ENCODE results near the gene GNAT2.
A peak's percentile ranks its signal among the peaks of the same experiment; 100 is the strongest.

Gene GNAT2

DNA sequence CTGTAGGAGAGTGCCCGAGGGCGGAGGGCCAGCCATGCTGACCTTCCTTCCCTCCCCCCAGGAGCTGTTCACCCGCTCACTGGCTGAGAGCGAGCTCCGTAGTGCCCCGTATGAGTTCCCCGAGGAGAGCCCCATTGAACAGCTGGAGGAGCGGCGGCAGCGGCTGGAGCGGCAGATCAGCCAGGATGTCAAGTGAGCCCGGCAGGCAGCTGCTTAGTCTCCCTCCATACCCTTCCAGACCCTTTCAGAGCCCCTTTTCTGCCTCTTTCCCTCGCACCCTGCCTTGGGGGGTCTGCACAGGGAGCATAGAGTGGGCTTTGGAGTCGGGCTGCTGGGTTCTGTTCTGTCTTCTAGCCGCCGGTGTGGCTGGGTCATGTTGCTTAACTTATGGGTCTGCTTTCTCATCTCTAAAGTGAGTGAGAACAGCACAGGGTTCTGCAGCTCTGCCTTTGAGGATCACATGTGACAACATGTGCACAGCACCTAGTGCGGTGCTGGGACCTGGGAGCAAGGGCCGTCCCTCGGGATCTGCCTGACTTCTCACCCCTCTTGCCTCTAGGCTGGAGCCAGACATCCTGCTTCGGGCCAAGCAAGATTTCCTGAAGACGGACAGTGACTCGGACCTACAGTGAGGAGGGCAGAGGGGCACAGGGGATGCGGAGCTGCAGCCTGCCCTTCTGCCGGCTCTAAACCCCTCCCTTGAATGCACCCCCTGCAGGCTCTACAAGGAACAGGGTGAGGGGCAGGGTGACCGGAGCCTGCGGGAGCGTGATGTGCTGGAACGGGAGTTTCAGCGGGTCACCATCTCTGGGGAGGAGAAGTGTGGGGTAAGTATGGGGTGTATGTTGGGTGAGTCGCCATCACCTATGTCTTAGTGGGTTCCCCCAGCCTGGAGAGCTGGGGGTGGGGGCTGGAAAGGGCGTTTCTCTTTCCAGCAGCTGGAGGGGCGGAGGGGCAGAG lies 6.5 kb upstream of the GNAT2 start:
- Histone ChIP-seq H3K36me3 (ENCODE audit: insufficient read depth, insufficient read length, low read length) (peaks cover 75% of the 10 kb centered on the region), H3K9ac (ENCODE audit: insufficient read length, low read depth) (no peak overlapping the region), H3K27me3 (ENCODE audit: insufficient read depth, insufficient read length) (no peaks in the 10 kb centered on the region), H3K9me3 (ENCODE audit: insufficient read depth, low read length) (no peaks in the 10 kb centered on the region), H3K4me3 (ENCODE audit: insufficient read length, low read depth) (no peak overlapping the region), H3K4me1 (ENCODE audit: insufficient read depth, insufficient read length) (peaks cover 39% of the 10 kb centered on the region)
- no peak for DNase-seq (ENCODE audit: low read depth, low spot score)
- TF ChIP-seq ZNF274 (IDR thresholded peaks at IDR 0.05; ENCODE audit: low read depth, low read length): no peak
- TF ChIP-seq SUZ12 (IDR thresholded peaks at IDR 0.05; ENCODE audit: extremely low read depth, insufficient read depth, insufficient read length): no peak
- no peak for TF ChIP-seq YY1 (IDR thresholded peaks at IDR 0.05; ENCODE audit: insufficient read depth, insufficient read length)

DNA sequence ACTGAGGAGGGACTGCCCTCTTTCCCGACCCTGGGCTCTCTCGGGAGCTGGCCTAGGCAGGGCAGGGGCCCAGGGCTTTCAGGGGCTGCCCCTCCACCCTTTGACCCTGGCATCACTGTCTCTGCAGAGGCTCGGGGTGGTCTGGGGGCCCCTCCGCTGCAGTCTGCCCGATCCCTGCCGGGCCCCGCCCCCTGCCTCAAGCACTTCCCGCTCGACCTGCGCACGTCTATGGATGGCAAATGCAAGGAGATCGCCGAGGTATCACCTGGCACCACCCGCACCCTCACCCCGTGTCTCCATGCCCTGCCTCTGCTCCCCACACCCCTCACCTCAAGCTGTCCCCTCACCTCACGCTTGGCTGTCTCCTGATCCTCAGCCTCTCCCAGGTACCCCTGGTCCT lies 5.8 kb upstream of the GNAT2 start:
- no peak for DNase-seq (ENCODE audit: low read depth, low spot score)
- Histone ChIP-seq H3K27me3 (ENCODE audit: insufficient read depth, insufficient read length) (no peaks in the 10 kb centered on the region), H3K9me3 (ENCODE audit: insufficient read depth, low read length) (no peaks in the 10 kb centered on the region), H3K36me3 (ENCODE audit: insufficient read depth, insufficient read length, low read length) (peaks cover 70% of the 10 kb centered on the region), H3K4me3 (ENCODE audit: insufficient read length, low read depth) (no peak overlapping the region), H3K4me1 (ENCODE audit: insufficient read depth, insufficient read length) (peaks cover 35% of the 10 kb centered on the region), H3K9ac (ENCODE audit: insufficient read length, low read depth) (peak overlapping the region; percentile 21)
- TF ChIP-seq YY1 (IDR thresholded peaks at IDR 0.05; ENCODE audit: insufficient read depth, insufficient read length) (no peak), ZNF274 (IDR thresholded peaks at IDR 0.05; ENCODE audit: low read depth, low read length) (no peak), SUZ12 (IDR thresholded peaks at IDR 0.05; ENCODE audit: extremely low read depth, insufficient read depth, insufficient read length) (no peak)

DNA sequence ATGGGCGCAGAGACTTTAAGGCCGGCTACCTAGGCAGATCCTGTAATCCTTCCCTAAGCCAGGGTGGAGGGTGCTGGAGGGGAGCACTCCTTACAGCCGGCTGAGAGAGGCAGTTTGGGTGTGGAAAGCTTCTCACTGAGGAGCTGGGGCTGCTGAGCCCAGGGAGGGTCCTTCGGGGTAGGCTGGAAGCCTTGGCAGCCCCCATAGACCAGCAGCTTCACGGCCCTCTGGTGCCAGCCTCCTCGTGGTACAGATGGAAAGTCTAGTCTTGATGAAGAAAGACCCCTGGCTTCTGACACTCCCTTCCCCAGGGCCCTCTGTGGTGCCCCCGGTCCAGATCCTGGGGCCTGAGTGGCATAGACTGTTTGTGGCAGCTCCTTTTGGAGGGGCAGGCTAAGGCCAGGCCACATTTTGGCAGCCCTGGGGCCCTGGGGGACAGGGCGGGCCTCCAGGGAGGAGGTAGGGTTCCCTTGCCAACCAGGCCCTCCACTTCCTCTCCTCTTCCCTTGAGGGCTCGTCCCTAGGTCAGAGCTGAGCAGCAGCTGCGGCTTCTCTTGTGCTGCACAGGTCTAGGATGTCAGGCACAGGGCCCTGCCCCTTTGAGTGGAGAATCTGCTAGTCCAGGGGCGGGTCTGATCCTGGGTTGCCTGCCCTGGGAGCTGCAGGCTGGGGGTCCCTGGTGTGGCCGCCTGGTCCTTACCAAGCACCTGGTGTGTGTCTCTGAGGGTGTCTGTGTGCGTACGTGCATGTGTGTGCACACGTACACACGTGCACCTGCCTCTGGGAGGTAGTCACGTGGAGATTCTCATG lies 5.0 kb upstream of the GNAT2 start:
- no peak for DNase-seq (ENCODE audit: low read depth, low spot score)

DNA sequence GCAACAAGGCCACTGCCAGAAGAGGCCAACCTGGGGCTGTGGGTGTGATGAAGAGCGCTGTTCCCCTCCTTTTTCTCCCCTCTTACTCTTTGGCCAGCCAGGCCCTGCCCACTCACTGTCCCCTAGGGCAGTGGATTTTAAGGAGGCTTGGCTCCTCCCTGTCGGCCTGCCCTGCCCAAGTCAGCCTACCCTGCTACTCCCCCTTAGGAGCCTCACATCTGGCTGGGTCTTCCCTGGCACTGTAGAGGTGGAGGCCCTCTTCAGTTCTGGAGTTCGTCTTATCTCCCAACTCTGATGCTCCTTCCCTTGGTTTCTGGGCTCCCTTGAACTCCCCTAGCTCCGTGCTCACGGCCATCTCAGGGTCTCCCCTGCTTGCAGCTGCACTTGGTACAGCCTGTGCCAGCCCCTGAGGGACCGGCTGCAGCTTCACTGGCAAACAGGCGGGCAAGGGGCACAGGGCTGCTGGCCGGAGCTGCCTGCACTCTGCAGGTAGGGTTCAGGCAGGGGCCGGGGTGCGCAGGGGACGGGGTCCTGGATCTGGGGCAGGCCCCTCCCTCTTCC lies 4.3 kb upstream of the GNAT2 start:
- Histone ChIP-seq H3K9ac (ENCODE audit: insufficient read length, low read depth) (no peak overlapping the region), H3K9me3 (ENCODE audit: insufficient read depth, low read length) (no peaks in the 10 kb centered on the region), H3K36me3 (ENCODE audit: insufficient read depth, insufficient read length, low read length) (peaks cover 55% of the 10 kb centered on the region), H3K27me3 (ENCODE audit: insufficient read depth, insufficient read length) (no peaks in the 10 kb centered on the region), H3K4me3 (ENCODE audit: insufficient read length, low read depth) (no peak overlapping the region), H3K4me1 (ENCODE audit: insufficient read depth, insufficient read length) (peaks cover 35% of the 10 kb centered on the region)
- TF ChIP-seq SUZ12 (IDR thresholded peaks at IDR 0.05; ENCODE audit: extremely low read depth, insufficient read depth, insufficient read length): no peak
- TF ChIP-seq YY1 (IDR thresholded peaks at IDR 0.05; ENCODE audit: insufficient read depth, insufficient read length): no peak
- TF ChIP-seq ZNF274 (IDR thresholded peaks at IDR 0.05; ENCODE audit: low read depth, low read length): no peak
- no peak for DNase-seq (ENCODE audit: low read depth, low spot score)

More for the DNA sequence above, 5.0 kb upstream of the GNAT2 start:
- Histone ChIP-seq H3K9ac (ENCODE audit: insufficient read length, low read depth) (peak overlapping the region; percentile 39), H3K9me3 (ENCODE audit: insufficient read depth, low read length) (no peaks in the 10 kb centered on the region), H3K4me3 (ENCODE audit: insufficient read length, low read depth) (no peak overlapping the region), H3K4me1 (ENCODE audit: insufficient read depth, insufficient read length) (peaks cover 35% of the 10 kb centered on the region), H3K27me3 (ENCODE audit: insufficient read depth, insufficient read length) (no peaks in the 10 kb centered on the region), H3K36me3 (ENCODE audit: insufficient read depth, insufficient read length, low read length) (peaks cover 62% of the 10 kb centered on the region)
- TF ChIP-seq SUZ12 (IDR thresholded peaks at IDR 0.05; ENCODE audit: extremely low read depth, insufficient read depth, insufficient read length) (no peak), ZNF274 (IDR thresholded peaks at IDR 0.05; ENCODE audit: low read depth, low read length) (no peak), YY1 (IDR thresholded peaks at IDR 0.05; ENCODE audit: insufficient read depth, insufficient read length) (no peak)

DNA sequence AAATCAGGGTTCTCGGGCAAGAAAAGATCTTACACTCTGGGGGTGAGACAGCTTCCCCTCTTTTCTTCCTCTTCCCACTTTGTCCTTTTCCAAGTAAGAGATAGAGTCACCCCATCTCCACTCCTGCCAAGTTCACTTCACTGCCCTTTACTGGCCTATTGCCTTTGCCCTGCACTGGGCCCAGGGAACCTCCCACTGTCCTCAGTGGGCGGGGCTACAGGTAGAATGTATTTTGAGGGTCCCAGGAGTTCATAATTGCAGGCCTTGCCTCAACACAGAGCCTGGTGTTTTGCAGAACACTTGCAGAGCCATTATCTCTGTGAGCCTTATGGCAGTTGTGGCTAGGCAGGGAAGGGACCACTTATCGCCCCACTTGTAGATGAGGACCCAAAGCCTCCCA lies 3.5 kb upstream of the GNAT2 start:
- Histone ChIP-seq H3K4me3 (ENCODE audit: insufficient read length, low read depth) (no peak overlapping the region), H3K9me3 (ENCODE audit: insufficient read depth, low read length) (no peaks in the 10 kb centered on the region), H3K4me1 (ENCODE audit: insufficient read depth, insufficient read length) (peaks cover 35% of the 10 kb centered on the region), H3K9ac (ENCODE audit: insufficient read length, low read depth) (no peak overlapping the region), H3K36me3 (ENCODE audit: insufficient read depth, insufficient read length, low read length) (peaks cover 47% of the 10 kb centered on the region), H3K27me3 (ENCODE audit: insufficient read depth, insufficient read length) (no peaks in the 10 kb centered on the region)
- TF ChIP-seq SUZ12 (IDR thresholded peaks at IDR 0.05; ENCODE audit: extremely low read depth, insufficient read depth, insufficient read length): no peak
- TF ChIP-seq ZNF274 (IDR thresholded peaks at IDR 0.05; ENCODE audit: low read depth, low read length): no peak
- DNase-seq (ENCODE audit: low read depth, low spot score): no peak

DNA sequence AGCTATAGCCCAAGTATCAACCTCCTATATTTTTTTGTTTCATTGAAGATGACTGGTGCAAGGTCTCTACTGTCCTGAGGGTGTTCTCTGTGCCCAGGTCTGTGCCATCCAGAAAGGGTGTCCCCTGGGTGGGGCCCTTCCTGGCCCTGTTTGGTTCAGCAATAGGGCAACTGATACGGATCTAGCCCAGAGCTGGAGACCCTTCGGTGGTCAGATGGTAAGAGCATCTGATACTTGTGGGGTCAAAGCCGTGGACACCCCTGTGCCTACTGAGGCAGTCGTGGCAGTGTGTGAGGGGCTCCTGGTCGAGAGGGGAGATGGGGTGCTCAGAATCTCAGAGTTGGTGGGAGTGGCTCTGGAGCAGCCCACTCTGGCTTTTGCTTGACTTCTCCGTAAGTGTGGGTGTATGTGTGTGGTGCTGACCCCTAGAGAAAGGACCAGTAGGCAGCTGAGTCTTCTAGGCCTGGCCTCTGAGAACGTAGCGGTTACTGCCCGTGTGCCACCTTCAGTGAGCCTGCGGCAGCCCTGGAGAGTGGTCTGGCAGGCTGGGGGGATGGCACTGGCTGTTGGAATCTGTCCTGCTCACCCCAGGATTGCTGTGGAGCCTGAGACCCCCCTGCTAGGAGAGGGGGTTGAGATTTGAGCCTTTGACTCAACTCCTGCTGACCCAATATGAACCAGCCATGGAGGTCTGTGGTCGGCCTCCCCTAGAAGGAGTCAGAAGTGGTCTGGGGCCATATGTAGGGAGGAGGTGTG lies 2.9 kb upstream of the GNAT2 start:
- peaks cover 42% of the 10 kb centered on the region for H3K36me3 ChIP-seq (ENCODE audit: insufficient read depth, insufficient read length, low read length)
- no peaks in the 10 kb centered on the region for H3K27me3 ChIP-seq (ENCODE audit: insufficient read depth, insufficient read length)
- H3K4me1 ChIP-seq (ENCODE audit: insufficient read depth, insufficient read length): peaks cover 35% of the 10 kb centered on the region
- peak overlapping the region; percentile 83 for H3K9ac ChIP-seq (ENCODE audit: insufficient read length, low read depth)
- no peak for TF ChIP-seq SUZ12 (IDR thresholded peaks at IDR 0.05; ENCODE audit: extremely low read depth, insufficient read depth, insufficient read length)
- no peak for TF ChIP-seq YY1 (IDR thresholded peaks at IDR 0.05; ENCODE audit: insufficient read depth, insufficient read length)
- no peak for TF ChIP-seq ZNF274 (IDR thresholded peaks at IDR 0.05; ENCODE audit: low read depth, low read length)
- H3K9me3 ChIP-seq (ENCODE audit: insufficient read depth, low read length): no peaks in the 10 kb centered on the region
- no peak for DNase-seq (ENCODE audit: low read depth, low spot score)
- H3K4me3 ChIP-seq (ENCODE audit: insufficient read length, low read depth): no peak overlapping the region

Data from NT2/D1 (cell line).